Measurements from ENCODE around the gene VAPA.

- TF ChIP-seq EP300 (IDR thresholded peaks at IDR 0.05; ENCODE audit: borderline replicate concordance) (no peak), TCF12 (IDR thresholded peaks at IDR 0.05; ENCODE audit: low read depth) (no peak), CREB1 (IDR thresholded peaks at IDR 0.05; ENCODE audit: low read depth) (no peak), TAF1 (IDR thresholded peaks at IDR 0.05; ENCODE audit: low read depth) (no peak), TEAD4 (IDR thresholded peaks at IDR 0.05) (no peak), FOXM1 (IDR thresholded peaks at IDR 0.05; ENCODE audit: borderline replicate concordance, low read depth) (no peak), YY1 (IDR thresholded peaks at IDR 0.05; ENCODE audit: low read depth) (no peak), EGR1 (IDR thresholded peaks at IDR 0.05) (no peak), MAX (IDR thresholded peaks at IDR 0.05) (no peak), REST (IDR thresholded peaks at IDR 0.05; ENCODE audit: low read depth) (no peak)
Measured at GRCh38 chr18:9897129-9897528, 16.7 kb upstream of the VAPA start.

Measured in Ishikawa (cell line).